B cell (primary cell): ENCODE measurements around the gene MGAT5.

Experiments used
- EZH2 ChIP-seq: IDR thresholded peaks from 2 replicates; pipeline ENCODE4 v1.6.1; 2012; ENCODE audit warnings: borderline replicate concordance, low read depth, mild to moderate bottlenecking, moderate library complexity, low read length; ENCODE audit not compliant: insufficient read depth, poor library complexity, severe bottlenecking
- TF ChIP-seq, protein P1 (sequence below): fragments of 200-600 bp; IDR thresholded peaks from one replicate; pipeline ENCODE4 v1.8.0; 2022; ENCODE audit warnings: antibody characterized with exemption, mild to moderate bottlenecking

DNA sequence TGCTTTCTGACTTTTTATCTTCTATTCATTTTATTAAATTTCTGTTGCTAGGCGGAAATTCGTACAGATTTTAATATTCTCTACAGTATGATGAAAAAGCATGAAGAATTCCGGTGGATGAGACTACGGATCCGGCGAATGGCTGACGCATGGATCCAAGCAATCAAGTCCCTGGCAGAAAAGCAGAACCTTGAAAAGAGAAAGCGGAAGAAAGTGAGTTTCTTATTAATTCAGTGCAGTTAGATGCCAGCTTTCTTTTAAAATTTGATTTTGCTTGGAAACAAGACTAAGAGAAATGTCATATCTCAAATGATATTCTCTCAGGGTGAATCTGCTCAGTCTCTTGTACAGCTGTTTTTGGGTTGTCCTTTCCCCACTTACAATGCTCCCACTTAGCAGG is 84.3 kb downstream of the MGAT5 start:
- TF ChIP-seq, protein P1, sequence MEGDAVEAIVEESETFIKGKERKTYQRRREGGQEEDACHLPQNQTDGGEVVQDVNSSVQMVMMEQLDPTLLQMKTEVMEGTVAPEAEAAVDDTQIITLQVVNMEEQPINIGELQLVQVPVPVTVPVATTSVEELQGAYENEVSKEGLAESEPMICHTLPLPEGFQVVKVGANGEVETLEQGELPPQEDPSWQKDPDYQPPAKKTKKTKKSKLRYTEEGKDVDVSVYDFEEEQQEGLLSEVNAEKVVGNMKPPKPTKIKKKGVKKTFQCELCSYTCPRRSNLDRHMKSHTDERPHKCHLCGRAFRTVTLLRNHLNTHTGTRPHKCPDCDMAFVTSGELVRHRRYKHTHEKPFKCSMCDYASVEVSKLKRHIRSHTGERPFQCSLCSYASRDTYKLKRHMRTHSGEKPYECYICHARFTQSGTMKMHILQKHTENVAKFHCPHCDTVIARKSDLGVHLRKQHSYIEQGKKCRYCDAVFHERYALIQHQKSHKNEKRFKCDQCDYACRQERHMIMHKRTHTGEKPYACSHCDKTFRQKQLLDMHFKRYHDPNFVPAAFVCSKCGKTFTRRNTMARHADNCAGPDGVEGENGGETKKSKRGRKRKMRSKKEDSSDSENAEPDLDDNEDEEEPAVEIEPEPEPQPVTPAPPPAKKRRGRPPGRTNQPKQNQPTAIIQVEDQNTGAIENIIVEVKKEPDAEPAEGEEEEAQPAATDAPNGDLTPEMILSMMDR, result no peak
- no peak for TF ChIP-seq EZH2
